ENCODE data around the gene SLC22A8.

- no peak for TF ChIP-seq POLR2A (IDR thresholded peaks at IDR 0.05)
- TF ChIP-seq, protein P1, sequence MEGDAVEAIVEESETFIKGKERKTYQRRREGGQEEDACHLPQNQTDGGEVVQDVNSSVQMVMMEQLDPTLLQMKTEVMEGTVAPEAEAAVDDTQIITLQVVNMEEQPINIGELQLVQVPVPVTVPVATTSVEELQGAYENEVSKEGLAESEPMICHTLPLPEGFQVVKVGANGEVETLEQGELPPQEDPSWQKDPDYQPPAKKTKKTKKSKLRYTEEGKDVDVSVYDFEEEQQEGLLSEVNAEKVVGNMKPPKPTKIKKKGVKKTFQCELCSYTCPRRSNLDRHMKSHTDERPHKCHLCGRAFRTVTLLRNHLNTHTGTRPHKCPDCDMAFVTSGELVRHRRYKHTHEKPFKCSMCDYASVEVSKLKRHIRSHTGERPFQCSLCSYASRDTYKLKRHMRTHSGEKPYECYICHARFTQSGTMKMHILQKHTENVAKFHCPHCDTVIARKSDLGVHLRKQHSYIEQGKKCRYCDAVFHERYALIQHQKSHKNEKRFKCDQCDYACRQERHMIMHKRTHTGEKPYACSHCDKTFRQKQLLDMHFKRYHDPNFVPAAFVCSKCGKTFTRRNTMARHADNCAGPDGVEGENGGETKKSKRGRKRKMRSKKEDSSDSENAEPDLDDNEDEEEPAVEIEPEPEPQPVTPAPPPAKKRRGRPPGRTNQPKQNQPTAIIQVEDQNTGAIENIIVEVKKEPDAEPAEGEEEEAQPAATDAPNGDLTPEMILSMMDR (IDR thresholded peaks at IDR 0.05) = no peak
Observed at GRCh38 chr11:62954478-62954877, 61.2 kb downstream of the SLC22A8 start.

Measured in esophagus squamous epithelium (tissue), 4 donors.